OCI-LY7 (cell line): ENCODE data around the gene CNNM2. TPM values are rescaled to one million over a fixed set of nuclear protein-coding genes. Genes with fewer than 3 reads are reported as not detected.

Source experiments
- BruUV-seq: library from RNA; stranded (reverse); fragments of 400-500 nt; replicated peaks from 2 replicates; lab custom pipeline; 2021; lab: Mats Ljungman, UMichigan
- CTCF ChIA-PET: fragments of 300-600 bp; sonication (Branson Sonifier 250); formaldehyde crosslinking; loops from one replicate; lab custom pipeline; 2022; ENCODE audit warnings: antibody characterized with exemption; ENCODE audit not compliant: unreplicated experiment; lab: Charles Lee
- POLR2A ChIA-PET: fragments of 300-600 bp; sonication (Branson Sonifier 250); formaldehyde crosslinking; loops from one replicate; lab custom pipeline; 2022; ENCODE audit warnings: antibody characterized with exemption; lab: Charles Lee
- DNase-seq: peaks from one replicate; pipeline ENCODE4 v3.0.0-alpha.2; 2015; ENCODE audit warnings: low spot score
- H2AFZ ChIP-seq: fragments of 200-600 bp; sonication (generic), shearing (Covaris generic); 2 replicates; pipeline ENCODE4 v1.6.1; 2014; ENCODE audit warnings: mild to moderate bottlenecking, antibody characterized with exemption, low read length, moderate library complexity
- H3K27ac ChIP-seq: fragments of 200-600 bp; sonication (generic); 2 replicates; pipeline ENCODE4 v1.5.1; 2014; ENCODE audit warnings: mixed run types, low read depth, mild to moderate bottlenecking, moderate library complexity, low read length, inconsistent platforms; ENCODE audit not compliant: poor library complexity, severe bottlenecking
- H3K36me3 ChIP-seq: fragments of 200-600 bp; sonication (generic); 2 replicates; pipeline ENCODE4 v1.6.1; 2014; ENCODE audit warnings: mild to moderate bottlenecking, antibody characterized with exemption, low read length, moderate library complexity, mixed read lengths; ENCODE audit not compliant: insufficient read depth
- H3K4me1 ChIP-seq: fragments of 200-600 bp; sonication (generic); 2 replicates; pipeline ENCODE4 v1.5.1; 2014; ENCODE audit warnings: mild to moderate bottlenecking, low read length; ENCODE audit not compliant: insufficient read depth, poor library complexity, severe bottlenecking
- H3K4me2 ChIP-seq: fragments of 200-600 bp; sonication (generic); 2 replicates; pipeline ENCODE4 v1.6.1; 2014; ENCODE audit warnings: mild to moderate bottlenecking, low read length
- H3K4me3 ChIP-seq: fragments of 200-600 bp; sonication (generic); 2 replicates; pipeline ENCODE4 v1.5.1; 2014; ENCODE audit warnings: mild to moderate bottlenecking, low read depth, low read length; ENCODE audit not compliant: poor library complexity, severe bottlenecking
- H3K79me2 ChIP-seq: fragments of 200-600 bp; sonication (generic); 2 replicates; pipeline ENCODE4 v1.6.1; 2016; ENCODE audit warnings: low read depth, mild to moderate bottlenecking, low read length, moderate library complexity, mixed read lengths; ENCODE audit not compliant: insufficient read depth
- H3K9me2 ChIP-seq: fragments of 200-600 bp; sonication (generic); 2 replicates; pipeline ENCODE4 v1.6.1; 2016; ENCODE audit warnings: mild to moderate bottlenecking, low read length, mixed read lengths; ENCODE audit not compliant: insufficient read depth
- H3K9me3 ChIP-seq: fragments of 200-600 bp; sonication (generic); 2 replicates; pipeline ENCODE4 v1.6.1; 2014; ENCODE audit warnings: mild to moderate bottlenecking, mixed run types, low read length, mixed read lengths
- H4K20me1 ChIP-seq: fragments of 200-600 bp; sonication (generic); 2 replicates; pipeline ENCODE4 v1.6.1; 2014; ENCODE audit warnings: mild to moderate bottlenecking, antibody characterized with exemption, low read length, moderate library complexity, mixed read lengths; ENCODE audit not compliant: insufficient read depth
- CTCF ChIP-seq: fragments of 200-600 bp; sonication (generic); conservative IDR thresholded peaks from 2 replicates; pipeline ENCODE4 v1.5.1; 2014; ENCODE audit warnings: mild to moderate bottlenecking, antibody characterized with exemption, low read length, moderate library complexity, mixed read lengths
- EZH2phosphoT487 ChIP-seq: fragments of 200-600 bp; sonication (generic); IDR thresholded peaks from 2 replicates; pipeline ENCODE4 v1.6.1; 2018; ENCODE audit warnings: low read depth, borderline replicate concordance, mild to moderate bottlenecking, mixed run types, antibody characterized with exemption, low read length, moderate library complexity, mixed read lengths
- intact Hi-C: fragments of 100-400 bp; cut with micrococcal nuclease; formaldehyde crosslinking; loops from one replicate; pipeline ENCODE4 v1.10.0; 2022; ENCODE audit not compliant: unreplicated experiment
- total RNA-seq, 2 experiments: library from RNA; depleted of rRNA in 1 of 2; stranded (reverse); fragments of >200 nt in 1 of 2; shearing (Covaris generic) in 1 of 2; gene quantifications; 2 replicates each; pipeline ENCODE4 v1.2.3, GENCODE V29; 2014 to 2022

CNNM2 gene
- total RNA-seq, 2 experiments from 2014 or later: 6.6 to 7.2 TPM

DNA sequence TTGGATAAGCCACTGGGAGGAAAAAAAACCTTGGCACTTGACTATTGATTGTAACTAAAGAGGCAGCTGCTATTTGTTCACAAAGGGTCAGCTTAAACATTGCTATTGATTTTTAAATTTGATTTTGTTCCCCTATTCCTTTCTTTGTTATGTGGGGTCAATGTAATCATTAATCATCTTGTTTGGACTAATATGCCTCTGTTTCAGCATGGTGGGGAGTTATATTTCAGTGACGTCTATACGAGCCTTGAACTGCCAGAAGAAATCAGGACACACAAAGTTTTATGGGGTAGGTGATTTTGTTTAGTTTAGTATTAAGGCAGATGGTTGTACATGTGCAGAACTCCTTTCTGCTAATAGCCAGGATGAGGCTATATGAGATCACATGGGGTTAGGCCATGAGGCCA lies 41.3 kb upstream of the CNNM2 start:
- ChIA-PET POLR2A (interaction anchor here (1.1 to 1.9 kb wide), 3 partner anchors 25 to 110 kb away, joined by 3 to 4 read pairs (median 3); no protein-coding TSS in a partner anchor), CTCF (no interaction called here)
- Histone ChIP-seq H3K9me2 (no peaks in the 10 kb centered on the region), H3K79me2 (no peaks in the 10 kb centered on the region), H3K36me3 (no peaks in the 10 kb centered on the region), H2AFZ (no peak overlapping the region), H3K4me3 (no peak overlapping the region), H3K27ac (no peak overlapping the region), H4K20me1 (no peaks in the 10 kb centered on the region), H3K4me1 (no peaks in the 10 kb centered on the region), H3K4me2 (no peak overlapping the region), H3K9me3 (no peaks in the 10 kb centered on the region)
- DNase-seq: no peak
- no TSS peak for BruUV-seq
- intact Hi-C loops: no loop called here
- TF ChIP-seq CTCF (no peak), EZH2phosphoT487 (no peak)

DNA sequence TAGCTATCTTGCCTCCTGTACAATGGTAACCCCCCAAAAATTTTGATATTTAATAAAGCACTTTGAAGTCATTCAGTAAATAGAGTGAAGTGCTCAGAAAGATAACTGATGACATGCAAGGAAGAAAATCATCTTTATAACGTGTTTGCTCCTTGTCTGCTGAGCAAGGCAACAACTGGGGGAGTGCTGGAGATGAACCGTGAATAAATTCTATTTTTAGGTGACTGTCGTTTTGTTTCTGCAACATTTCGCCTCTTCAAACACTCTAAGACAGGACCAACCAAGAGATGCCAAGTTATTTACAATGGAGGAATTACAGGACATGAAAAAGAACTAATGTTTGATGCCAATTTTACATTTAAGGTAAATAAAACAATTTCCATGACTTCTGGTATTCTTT lies 39.5 kb upstream of the CNNM2 start:
- ChIA-PET CTCF (no interaction called here), POLR2A (interaction anchor here (0.6 kb wide), 1 partner anchor 117 kb away, joined by 4 read pairs; no protein-coding TSS in a partner anchor)
- Histone ChIP-seq H3K27ac (no peak overlapping the region), H3K9me3 (no peaks in the 10 kb centered on the region), H4K20me1 (no peaks in the 10 kb centered on the region), H3K4me3 (no peak overlapping the region), H3K9me2 (no peaks in the 10 kb centered on the region), H3K36me3 (no peaks in the 10 kb centered on the region), H3K4me2 (no peak overlapping the region), H3K79me2 (no peaks in the 10 kb centered on the region), H2AFZ (no peak overlapping the region), H3K4me1 (no peaks in the 10 kb centered on the region)
- TF ChIP-seq EZH2phosphoT487 (no peak), CTCF (no peak)
- BruUV-seq: no TSS peak
- DNase-seq: no peak
- intact Hi-C loops: no loop called here

- Histone ChIP-seq H3K4me3 (no peak overlapping the region), H3K9me3 (no peaks in the 10 kb centered on the region), H3K9me2 (no peaks in the 10 kb centered on the region), H4K20me1 (no peaks in the 10 kb centered on the region), H3K4me1 (no peaks in the 10 kb centered on the region), H3K27ac (no peak overlapping the region), H3K4me2 (no peak overlapping the region), H3K79me2 (no peaks in the 10 kb centered on the region), H2AFZ (no peak overlapping the region), H3K36me3 (no peaks in the 10 kb centered on the region)
- intact Hi-C loops: no loop called here
- BruUV-seq: no TSS peak
- POLR2A ChIA-PET: no interaction called here
- no peak for DNase-seq
- CTCF ChIA-PET: no interaction called here
- no peak for TF ChIP-seq CTCF
- no peak for TF ChIP-seq EZH2phosphoT487
These were observed 37.8 kb upstream of the CNNM2 start for GRCh38 chr10:102880256-102880655.
